Natural killer cell treated with Interleukin-12 subunit alpha and Interleukin-12 subunit beta and Interleukin-15 and Interleukin-18, amount 100 ng/mL, for 72 hours (primary cell): ENCODE data around the gene ADCYAP1. TPM values are rescaled to one million over a fixed set of nuclear protein-coding genes. Genes with fewer than 3 reads are reported as not detected.
A peak's percentile ranks its signal among the peaks of the same experiment; 100 is the strongest.
"Not testable (repeated sequence)": the region's sequence is repeated elsewhere in the genome, so short reads cannot be mapped to it uniquely, and the experiment has no call there.

Experiments used
- ATAC-seq, 2 donors: fragments of 150-1000 bp; cut with Tn5 transposase in 1 of 2; sonication (Bioruptor Pico), chemical (Tn5 transposase) in 1 of 2; 2 replicates each; pipeline ENCODE4 v1.10.0; 2021
- DNase-seq: peaks from one replicate; pipeline ENCODE4 v3.0.0; 2022; ENCODE audit warnings: low spot score
- H3K27ac Mint-ChIP-seq, 2 donors: 1 replicate in 1 of 2; 2 replicates in 1 of 2; pipeline ENCODE4 v1.8.0; 2022; ENCODE audit warnings: mixed read lengths in 2 of 2, mild to moderate bottlenecking in 1 of 2, moderate library complexity in 1 of 2
- H3K27me3 Mint-ChIP-seq, 2 donors: 1 replicate in 1 of 2; 2 replicates in 1 of 2; pipeline ENCODE4 v1.8.0; 2022; ENCODE audit warnings: mixed read lengths in 2 of 2
- H3K36me3 Mint-ChIP-seq: one replicate; pipeline ENCODE4 v1.8.0; 2022; ENCODE audit warnings: mixed read lengths
- H3K4me1 Mint-ChIP-seq, 2 donors: 1 replicate in 1 of 2; 2 replicates in 1 of 2; pipeline ENCODE4 v1.8.0; 2022; ENCODE audit warnings: low read depth in 2 of 2, mixed read lengths in 2 of 2, mild to moderate bottlenecking in 1 of 2
- H3K4me3 Mint-ChIP-seq: one replicate; pipeline ENCODE4 v1.8.0; 2022; ENCODE audit warnings: mixed read lengths
- H3K9me3 Mint-ChIP-seq: 2 replicates; pipeline ENCODE4 v1.8.0; 2022; ENCODE audit warnings: mixed read lengths
- total RNA-seq, 2 donors: library from RNA; stranded (reverse); gene quantifications; one replicate each; pipeline ENCODE4 v1.2.3, GENCODE V29; 2022

The ADCYAP1 gene
- under 1 TPM in 1 of 2 donors, not detected in 1; 0.31 TPM for total RNA-seq

- H3K27me3 Mint-ChIP-seq: peaks cover 50 to 74% of the 10 kb centered on the region in 2 donors
- no peak within 1 kb of the TSS for H3K27ac Mint-ChIP-seq
- peaks cover 24% of the 10 kb centered on the region for H3K36me3 Mint-ChIP-seq
- no peak for DNase-seq
- no peaks in the 10 kb centered on the region for H3K9me3 Mint-ChIP-seq
- no peak within 1 kb of the TSS for H3K4me3 Mint-ChIP-seq
- ATAC-seq: no peak
- H3K4me1 Mint-ChIP-seq: peaks cover 5 to 13% of the 10 kb centered on the region in 2 donors
These were observed at the start of gene ADCYAP1 for GRCh38 chr18:904218-905090. ADCYAP1 (plus strand) TSS chr18:904871; CDS start chr18:905387, 516 bp downstream.

GRCh38 chr18:857986-858385 lies 46.7 kb upstream of the ADCYAP1 start:
- Mint-ChIP-seq H3K9me3 (no peaks in the 10 kb centered on the region), H3K4me1 (no peaks in the 10 kb centered on the region), H3K36me3 (no peaks in the 10 kb centered on the region), H3K27ac (no peak overlapping the region), H3K4me3 (no peak overlapping the region), H3K27me3 (peaks cover 7 to 15% of the 10 kb centered on the region in 2 donors)
- DNase-seq: no peak
- no peak for ATAC-seq

- no peak overlapping the region for H3K4me3 Mint-ChIP-seq
- ATAC-seq: peak; percentile 77 to 85
- peaks cover 0 to 2% of the 10 kb centered on the region in 2 donors for H3K4me1 Mint-ChIP-seq
- peak; percentile 73 for DNase-seq
- no peaks in the 10 kb centered on the region for H3K9me3 Mint-ChIP-seq
- no peak overlapping the region for H3K27ac Mint-ChIP-seq
- peaks cover 12 to 20% of the 10 kb centered on the region in 2 donors for H3K27me3 Mint-ChIP-seq
- H3K36me3 Mint-ChIP-seq: no peaks in the 10 kb centered on the region
These were observed 39.8 kb upstream of the ADCYAP1 start for GRCh38 chr18:864872-865273.

- ATAC-seq: no peak
- no peak for DNase-seq
- H3K36me3 Mint-ChIP-seq: no peaks in the 10 kb centered on the region
- peaks cover 0 to 2% of the 10 kb centered on the region in 2 donors for H3K4me1 Mint-ChIP-seq
- H3K4me3 Mint-ChIP-seq: no peak overlapping the region
- no peak overlapping the region for H3K27ac Mint-ChIP-seq
- H3K27me3 Mint-ChIP-seq: peaks cover 10 to 17% of the 10 kb centered on the region in 2 donors
- no peaks in the 10 kb centered on the region for H3K9me3 Mint-ChIP-seq
These were observed 37.4 kb upstream of the ADCYAP1 start for GRCh38 chr18:867257-867656.

- Mint-ChIP-seq H3K4me3 (peak overlapping the region; percentile 66), H3K4me1 (peaks cover 13 to 18% of the 10 kb centered on the region in 2 donors), H3K27ac (peak overlapping the region; percentile 75 to 89)
- not testable (repeated sequence) for H3K9me3 Mint-ChIP-seq, ATAC-seq, H3K36me3 Mint-ChIP-seq, H3K27me3 Mint-ChIP-seq, DNase-seq
These were observed 31.2 kb upstream of the ADCYAP1 start for GRCh38 chr18:873426-873825.

GRCh38 chr18:875912-876311 lies 28.8 kb upstream of the ADCYAP1 start:
- ATAC-seq (no peak), DNase-seq (no peak)
- H3K27ac Mint-ChIP-seq: no peak overlapping the region
- H3K36me3 Mint-ChIP-seq: no peaks in the 10 kb centered on the region
- H3K9me3 Mint-ChIP-seq: no peaks in the 10 kb centered on the region
- H3K27me3 Mint-ChIP-seq: peaks cover 0 to 8% of the 10 kb centered on the region in 2 donors
- H3K4me3 Mint-ChIP-seq: no peak overlapping the region
- peaks cover 13 to 18% of the 10 kb centered on the region in 2 donors for H3K4me1 Mint-ChIP-seq

- peaks cover 0 to 8% of the 10 kb centered on the region in 2 donors for H3K27me3 Mint-ChIP-seq
- H3K4me1 Mint-ChIP-seq: peaks cover 13 to 18% of the 10 kb centered on the region in 2 donors
- H3K4me3 Mint-ChIP-seq: no peak overlapping the region
- H3K36me3 Mint-ChIP-seq: no peaks in the 10 kb centered on the region
- no peaks in the 10 kb centered on the region for H3K9me3 Mint-ChIP-seq
- ATAC-seq (no peak), DNase-seq (no peak)
- H3K27ac Mint-ChIP-seq: no peak overlapping the region
These were observed 27.4 kb upstream of the ADCYAP1 start for GRCh38 chr18:877238-877637.

GRCh38 chr18:886076-886475 lies 18.6 kb upstream of the ADCYAP1 start:
- no peak overlapping the region for H3K4me3 Mint-ChIP-seq
- H3K27ac Mint-ChIP-seq: no peak overlapping the region
- ATAC-seq (no peak), DNase-seq (no peak)
- no peaks in the 10 kb centered on the region for H3K4me1 Mint-ChIP-seq
- H3K9me3 Mint-ChIP-seq: no peaks in the 10 kb centered on the region
- no peaks in the 10 kb centered on the region for H3K36me3 Mint-ChIP-seq
- H3K27me3 Mint-ChIP-seq: peaks cover 16 to 18% of the 10 kb centered on the region in 2 donors

- DNase-seq (no peak), ATAC-seq (no peak)
- no peaks in the 10 kb centered on the region for H3K36me3 Mint-ChIP-seq
- no peaks in the 10 kb centered on the region for H3K4me1 Mint-ChIP-seq
- H3K4me3 Mint-ChIP-seq: no peak overlapping the region
- peaks cover 16 to 20% of the 10 kb centered on the region in 2 donors for H3K27me3 Mint-ChIP-seq
- no peaks in the 10 kb centered on the region for H3K9me3 Mint-ChIP-seq
- no peak overlapping the region for H3K27ac Mint-ChIP-seq
These were observed 17.0 kb upstream of the ADCYAP1 start for GRCh38 chr18:887716-888115.

- no peaks in the 10 kb centered on the region for H3K36me3 Mint-ChIP-seq
- ATAC-seq: no peak
- no peaks in the 10 kb centered on the region for H3K4me1 Mint-ChIP-seq
- H3K27ac Mint-ChIP-seq: no peak overlapping the region
- H3K9me3 Mint-ChIP-seq: no peaks in the 10 kb centered on the region
- H3K27me3 Mint-ChIP-seq: peaks cover 20 to 30% of the 10 kb centered on the region in 2 donors
- no peak for DNase-seq
- H3K4me3 Mint-ChIP-seq: no peak overlapping the region
These were observed 12.4 kb upstream of the ADCYAP1 start for GRCh38 chr18:892316-892715.

- no peaks in the 10 kb centered on the region for H3K4me1 Mint-ChIP-seq
- no peaks in the 10 kb centered on the region for H3K36me3 Mint-ChIP-seq
- H3K4me3 Mint-ChIP-seq: no peak overlapping the region
- H3K27ac Mint-ChIP-seq: no peak overlapping the region
- H3K9me3 Mint-ChIP-seq: no peaks in the 10 kb centered on the region
- peaks cover 23 to 43% of the 10 kb centered on the region in 2 donors for H3K27me3 Mint-ChIP-seq
- DNase-seq: no peak
- ATAC-seq: no peak
These were observed 8.4 kb upstream of the ADCYAP1 start for GRCh38 chr18:896315-896714.

- peaks cover 20% of the 10 kb centered on the region for H3K36me3 Mint-ChIP-seq
- H3K4me1 Mint-ChIP-seq: peaks cover 0 to 8% of the 10 kb centered on the region in 2 donors
- ATAC-seq: no peak
- H3K27me3 Mint-ChIP-seq: peaks cover 52 to 71% of the 10 kb centered on the region in 2 donors
- H3K4me3 Mint-ChIP-seq: no peak overlapping the region
- H3K27ac Mint-ChIP-seq: no peak overlapping the region
- DNase-seq: no peak
- no peaks in the 10 kb centered on the region for H3K9me3 Mint-ChIP-seq
These were observed 2.9 kb upstream of the ADCYAP1 start for GRCh38 chr18:901761-902160.

GRCh38 chr18:902229-902628 lies 2.4 kb upstream of the ADCYAP1 start:
- Mint-ChIP-seq H3K4me1 (peaks cover 0 to 8% of the 10 kb centered on the region in 2 donors), H3K27me3 (peaks cover 54 to 71% of the 10 kb centered on the region in 2 donors), H3K4me3 (no peak overlapping the region), H3K27ac (no peak overlapping the region), H3K9me3 (no peaks in the 10 kb centered on the region), H3K36me3 (peaks cover 20% of the 10 kb centered on the region)
- ATAC-seq (no peak), DNase-seq (no peak)

- Mint-ChIP-seq H3K4me1 (peaks cover 2 to 10% of the 10 kb centered on the region in 2 donors), H3K9me3 (no peaks in the 10 kb centered on the region), H3K36me3 (peaks cover 21% of the 10 kb centered on the region), H3K27ac (no peak overlapping the region), H3K27me3 (peaks cover 53 to 74% of the 10 kb centered on the region in 2 donors), H3K4me3 (no peak overlapping the region)
- DNase-seq (no peak), ATAC-seq (no peak)
These were observed 970 bp upstream of the ADCYAP1 start for GRCh38 chr18:903701-904100.
